HUES48 (cell line): ENCODE results near the gene SOX30.

Experiments
- H3K27ac ChIP-seq: one replicate; pipeline ENCODE4 v1.7.0; 2013; ENCODE audit warnings: low read depth, low read length, inconsistent platforms
- H3K27me3 ChIP-seq: 2 replicates; pipeline ENCODE4 v1.6.1; 2013; ENCODE audit warnings: mild to moderate bottlenecking, low read length; ENCODE audit not compliant: control insufficient read depth, insufficient read depth
- H3K36me3 ChIP-seq: 2 replicates; pipeline ENCODE4 v1.6.1; 2013; ENCODE audit warnings: low read length; ENCODE audit not compliant: control insufficient read depth, insufficient read depth
- H3K4me1 ChIP-seq: 2 replicates; pipeline ENCODE4 v1.6.1; 2013; ENCODE audit warnings: mild to moderate bottlenecking, low read length; ENCODE audit not compliant: control insufficient read depth, insufficient read depth
- H3K4me3 ChIP-seq: 2 replicates; pipeline ENCODE4 v1.5.1; 2013; ENCODE audit warnings: mild to moderate bottlenecking, low read depth, low read length
- H3K9ac ChIP-seq: 2 replicates; pipeline ENCODE4 v1.6.1; 2013; ENCODE audit warnings: mild to moderate bottlenecking, low read depth, low read length, moderate library complexity
- H3K9me3 ChIP-seq: 2 replicates; pipeline ENCODE4 v1.6.1; 2013; ENCODE audit warnings: low read length; ENCODE audit not compliant: control insufficient read depth, insufficient read depth

SOX30 gene

GRCh38 chr5:157603333-157604190 is 48.7 kb downstream of the SOX30 start:
- Histone ChIP-seq H3K9me3 (no peaks in the 10 kb centered on the region), H3K36me3 (no peaks in the 10 kb centered on the region), H3K4me1 (no peaks in the 10 kb centered on the region), H3K4me3 (no peak overlapping the region), H3K27me3 (no peaks in the 10 kb centered on the region), H3K9ac (no peak overlapping the region), H3K27ac (no peak overlapping the region)

- H3K9me3 ChIP-seq: no peaks in the 10 kb centered on the region
- no peaks in the 10 kb centered on the region for H3K36me3 ChIP-seq
- no peaks in the 10 kb centered on the region for H3K4me1 ChIP-seq
- H3K27ac ChIP-seq: no peak overlapping the region
- no peaks in the 10 kb centered on the region for H3K27me3 ChIP-seq
- no peak overlapping the region for H3K4me3 ChIP-seq
- H3K9ac ChIP-seq: no peak overlapping the region
These were observed 49.7 kb downstream of the SOX30 start for GRCh38 chr5:157602505-157602904.

DNA sequence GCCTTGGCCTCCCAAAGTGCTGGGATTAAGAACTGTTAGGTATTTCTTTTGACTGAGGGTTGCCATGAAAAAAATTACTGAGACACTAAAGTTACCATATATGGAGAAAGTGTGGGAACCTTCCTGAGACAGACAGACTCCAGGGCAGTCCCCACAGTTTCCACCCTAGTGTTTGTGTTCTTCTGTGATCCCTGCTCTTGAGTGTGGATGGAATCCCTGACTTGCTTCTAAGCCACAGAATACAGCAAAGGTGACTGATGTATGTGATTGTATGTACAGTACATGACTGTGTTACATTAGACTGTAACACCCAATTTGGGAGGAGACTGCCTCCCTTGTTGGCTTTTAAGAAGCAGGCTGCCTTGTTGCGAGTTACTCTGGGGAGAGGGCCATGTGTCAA is 52.0 kb downstream of the SOX30 start:
- no peaks in the 10 kb centered on the region for H3K4me1 ChIP-seq
- H3K9me3 ChIP-seq: no peaks in the 10 kb centered on the region

DNA sequence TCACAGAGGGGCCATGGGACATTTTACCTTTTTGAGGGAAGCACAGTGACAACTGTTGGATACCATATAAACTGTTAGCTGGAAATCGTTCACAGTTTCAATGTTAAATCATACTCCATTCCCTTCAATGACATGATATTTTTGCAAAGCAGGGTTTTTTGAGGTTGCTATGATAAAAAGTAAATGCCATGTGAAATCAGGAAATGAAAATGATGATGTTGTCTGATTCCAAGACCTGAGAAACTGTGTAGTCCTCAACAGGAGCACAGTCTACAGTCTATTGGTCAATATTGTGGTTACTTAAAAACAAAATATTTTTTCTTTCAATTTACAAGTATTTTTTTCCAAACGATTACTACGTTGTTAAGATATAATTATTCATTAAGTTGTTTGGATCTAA is 52.7 kb downstream of the SOX30 start:
- Histone ChIP-seq H3K27me3 (no peaks in the 10 kb centered on the region), H3K4me3 (no peak overlapping the region), H3K36me3 (no peaks in the 10 kb centered on the region), H3K27ac (no peak overlapping the region), H3K4me1 (no peaks in the 10 kb centered on the region), H3K9ac (no peak overlapping the region), H3K9me3 (no peaks in the 10 kb centered on the region)

More for the DNA sequence above, 52.0 kb downstream of the SOX30 start:
- Histone ChIP-seq H3K9ac (no peak overlapping the region), H3K4me3 (no peak overlapping the region), H3K27me3 (no peaks in the 10 kb centered on the region), H3K27ac (no peak overlapping the region), H3K36me3 (no peaks in the 10 kb centered on the region)

DNA sequence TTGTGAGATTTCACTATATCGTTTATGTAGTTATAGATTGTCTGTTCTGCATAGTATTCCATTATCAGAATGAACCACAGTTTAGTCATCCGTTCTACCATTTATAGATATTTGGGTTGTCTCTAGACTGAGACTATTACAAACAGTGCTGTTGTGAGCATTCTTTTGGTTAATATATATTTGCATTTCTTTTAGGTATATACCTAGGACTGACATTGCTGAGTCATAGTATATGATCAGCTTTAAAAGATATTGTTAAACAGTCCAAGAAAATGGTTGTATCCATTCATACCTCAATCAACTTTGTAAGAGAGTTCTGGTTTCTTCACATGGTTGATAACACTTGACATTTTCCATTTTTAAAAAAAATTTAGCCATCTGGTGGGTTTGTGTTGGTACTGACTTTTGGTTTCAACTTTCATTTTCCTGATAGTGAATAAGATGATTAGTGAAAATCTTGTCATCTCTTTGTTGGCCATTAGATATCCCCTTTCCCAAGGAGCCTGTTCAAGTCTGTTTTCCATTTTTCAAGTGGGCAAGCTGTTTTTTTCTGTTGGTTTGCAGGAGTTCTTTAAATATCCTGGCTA is 53.8 kb downstream of the SOX30 start:
- H3K4me1 ChIP-seq: no peaks in the 10 kb centered on the region
- no peak overlapping the region for H3K4me3 ChIP-seq
- H3K9me3 ChIP-seq: no peaks in the 10 kb centered on the region
- no peak overlapping the region for H3K27ac ChIP-seq
- H3K36me3 ChIP-seq: no peaks in the 10 kb centered on the region
- no peak overlapping the region for H3K9ac ChIP-seq
- no peaks in the 10 kb centered on the region for H3K27me3 ChIP-seq

GRCh38 chr5:157597277-157597676 is 55.0 kb downstream of the SOX30 start:
- H3K36me3 ChIP-seq: no peaks in the 10 kb centered on the region
- no peaks in the 10 kb centered on the region for H3K9me3 ChIP-seq
- no peak overlapping the region for H3K9ac ChIP-seq
- H3K27ac ChIP-seq: no peak overlapping the region
- no peaks in the 10 kb centered on the region for H3K27me3 ChIP-seq
- no peaks in the 10 kb centered on the region for H3K4me1 ChIP-seq
- no peak overlapping the region for H3K4me3 ChIP-seq

GRCh38 chr5:157596487-157596886 is 55.8 kb downstream of the SOX30 start:
- no peaks in the 10 kb centered on the region for H3K36me3 ChIP-seq
- no peaks in the 10 kb centered on the region for H3K9me3 ChIP-seq
- no peaks in the 10 kb centered on the region for H3K27me3 ChIP-seq
- H3K27ac ChIP-seq: no peak overlapping the region
- no peak overlapping the region for H3K4me3 ChIP-seq
- H3K9ac ChIP-seq: no peak overlapping the region
- H3K4me1 ChIP-seq: no peaks in the 10 kb centered on the region

- Histone ChIP-seq H3K27ac (no peak overlapping the region), H3K4me3 (no peak overlapping the region), H3K27me3 (no peaks in the 10 kb centered on the region), H3K36me3 (no peaks in the 10 kb centered on the region), H3K4me1 (no peaks in the 10 kb centered on the region), H3K9ac (no peak overlapping the region), H3K9me3 (no peaks in the 10 kb centered on the region)
These were observed 57.4 kb downstream of the SOX30 start for GRCh38 chr5:157594675-157595459.

DNA sequence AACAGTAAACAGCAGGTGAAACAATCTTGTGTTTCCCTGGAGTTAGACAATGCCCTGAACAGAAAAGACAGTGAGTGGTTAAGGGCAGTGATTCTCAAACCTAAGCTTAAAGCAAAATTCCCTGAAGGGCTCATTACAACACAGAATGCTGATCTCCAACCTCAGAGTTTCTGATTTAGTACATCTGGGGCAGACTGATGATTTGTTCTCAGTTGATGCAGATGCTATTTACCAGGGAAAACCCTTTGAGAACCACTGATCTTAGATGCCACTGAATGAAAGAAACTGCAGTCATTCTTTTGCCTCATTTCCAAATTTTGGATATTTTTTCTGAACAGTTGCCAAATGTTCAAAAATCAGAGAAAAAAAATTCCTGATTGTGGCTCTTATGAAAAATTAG is 58.0 kb downstream of the SOX30 start:
- H3K9ac ChIP-seq: no peak overlapping the region
- H3K27me3 ChIP-seq: no peaks in the 10 kb centered on the region
- H3K27ac ChIP-seq: no peak overlapping the region
- no peaks in the 10 kb centered on the region for H3K9me3 ChIP-seq
- no peaks in the 10 kb centered on the region for H3K36me3 ChIP-seq
- no peaks in the 10 kb centered on the region for H3K4me1 ChIP-seq
- H3K4me3 ChIP-seq: no peak overlapping the region

DNA sequence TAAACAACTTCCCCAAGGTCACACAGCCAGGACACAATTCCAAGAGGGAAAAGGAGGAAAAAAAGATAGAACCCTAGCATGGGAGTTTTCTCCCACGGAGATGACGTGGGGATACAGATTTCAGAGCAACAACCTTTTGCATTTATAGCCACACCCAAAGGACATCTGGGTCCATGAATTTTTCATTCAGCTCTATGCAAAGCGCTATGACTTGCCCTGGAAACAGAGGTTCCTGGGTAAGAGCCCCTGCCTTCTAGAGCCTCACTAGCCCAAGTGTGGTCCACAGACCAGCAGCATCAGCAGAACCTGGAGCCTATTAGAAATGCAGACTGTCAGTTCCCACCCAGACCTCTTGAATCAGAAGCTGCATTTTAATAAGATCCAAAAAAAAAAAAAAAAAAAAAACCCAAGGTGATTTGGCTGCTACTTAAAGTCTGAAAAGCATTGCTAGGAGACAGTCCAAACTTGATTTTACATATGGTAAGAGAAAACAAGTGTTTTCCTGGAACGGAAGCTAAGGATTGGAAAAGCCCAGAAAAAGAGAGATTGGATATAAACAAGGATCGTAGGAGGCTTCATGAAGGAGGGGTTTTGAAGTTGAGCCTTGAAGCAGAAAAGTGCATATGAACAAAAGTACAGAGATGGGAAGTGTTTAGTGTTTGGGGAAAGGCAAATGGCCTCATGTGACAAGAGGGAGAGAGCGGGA is 59.0 kb downstream of the SOX30 start:
- H3K4me1 ChIP-seq: no peaks in the 10 kb centered on the region
- no peak overlapping the region for H3K27ac ChIP-seq

More for the DNA sequence above, 59.0 kb downstream of the SOX30 start:
- H3K9me3 ChIP-seq: no peaks in the 10 kb centered on the region
- no peak overlapping the region for H3K9ac ChIP-seq
- no peaks in the 10 kb centered on the region for H3K36me3 ChIP-seq
- H3K27me3 ChIP-seq: no peaks in the 10 kb centered on the region
- no peak overlapping the region for H3K4me3 ChIP-seq
